HepG2 (cell line): Measurements from ENCODE around the gene CEP68. TPM values are rescaled to one million over a fixed set of nuclear protein-coding genes. Genes with fewer than 3 reads are reported as not detected.

Experiments used
- CHD4 ChIP-seq: fragments of 200-600 bp; sonication (generic); IDR thresholded peaks from 2 replicates; pipeline ENCODE4 v1.7.0; 2017; ENCODE audit warnings: mild to moderate bottlenecking, low read length, borderline replicate concordance
- EHMT2 ChIP-seq: fragments of 200-600 bp; sonication (generic); IDR thresholded peaks from 2 replicates; pipeline ENCODE4 v1.7.0; 2017; ENCODE audit warnings: antibody characterized with exemption, low read depth, low read length, borderline replicate concordance
- ISX ChIP-seq: sonication (generic); formaldehyde crosslinking; conservative IDR thresholded peaks from 2 replicates; pipeline ENCODE4 v1.5.0; 2020; ENCODE audit warnings: missing genetic modification reagents
- KDM1A ChIP-seq: IDR thresholded peaks from 2 replicates; pipeline ENCODE4 v1.6.1; 2016; ENCODE audit warnings: missing compliant biosample characterization
- KLF12 ChIP-seq: sonication (generic); formaldehyde crosslinking; IDR thresholded peaks from 2 replicates; pipeline ENCODE4 v1.4.0; 2020; ENCODE audit warnings: missing genetic modification reagents, borderline replicate concordance
- PAX8 ChIP-seq: sonication (generic); formaldehyde crosslinking; IDR thresholded peaks from 2 replicates; pipeline ENCODE4 v1.8.0; 2022; ENCODE audit warnings: mild to moderate bottlenecking, missing genetic modification reagents, borderline replicate concordance
- PHF21A ChIP-seq: sonication (generic); formaldehyde crosslinking; IDR thresholded peaks from 2 replicates; pipeline ENCODE4 v1.5.0; 2020; ENCODE audit warnings: mild to moderate bottlenecking, missing genetic modification reagents
- TBX3 ChIP-seq: fragments of 450-650 bp; IDR thresholded peaks from 2 replicates; pipeline ENCODE4 v1.6.1; 2017; ENCODE audit warnings: antibody characterized with exemption, mild to moderate bottlenecking, inconsistent platforms, borderline replicate concordance
- ZNF143 ChIP-seq: sonication (generic); formaldehyde crosslinking; IDR thresholded peaks from 2 replicates; pipeline ENCODE4 v1.4.0; 2020; ENCODE audit warnings: missing genetic modification reagents
- ZNF646 ChIP-seq: sonication (generic); formaldehyde crosslinking; IDR thresholded peaks from 2 replicates; pipeline ENCODE4 v1.9.0; 2021; ENCODE audit warnings: mild to moderate bottlenecking, missing genetic modification reagents
- ZSCAN29 ChIP-seq: sonication (generic); formaldehyde crosslinking; conservative IDR thresholded peaks from 2 replicates; pipeline ENCODE4 v1.4.0; 2020; ENCODE audit warnings: mild to moderate bottlenecking, missing genetic modification reagents
- polyA plus RNA-seq, 8 experiments: library from polyadenylated mRNA; depleted of rRNA in 3 of 8; stranded (reverse) in 7 of 8; unstranded in 1 of 8; fragments of >200 nt; fragmentation: Illumina TruSeq in 4 of 8; extraction: Trizol in 4 of 8; gene quantifications; 2 replicates each; pipeline versions ENCODE4 v1.2.1 to v1.2.3, GENCODE V29; 2011 to 2016; ENCODE audit warnings: low read depth in 4 of 8, missing spikeins in 1 of 8, mixed read lengths in 1 of 8; ENCODE audit not compliant: insufficient read depth in 1 of 8
- total RNA-seq, 5 experiments: library from RNA; depleted of rRNA; stranded (reverse); fragments of >200 nt; fragmentation: Illumina TruSeq; extraction: Trizol; gene quantifications; 2 replicates each; pipeline ENCODE4 v1.2.3, GENCODE V29; 2016; ENCODE audit warnings: low read depth in 1 of 5
- TF ChIP-seq, protein P1 (sequence below), 2 experiments: sonication (generic) in 1 of 2; formaldehyde crosslinking in 1 of 2; IDR thresholded peaks; 2 replicates each; pipeline versions ENCODE4 v1.4.0 to v1.6.1; 2018 to 2020; ENCODE audit warnings: missing genetic modification reagents in 2 of 2, borderline replicate concordance in 1 of 2, low read depth in 1 of 2, mild to moderate bottlenecking in 1 of 2, missing biosample characterization in 1 of 2
- TF ChIP-seq, protein P2 (sequence below): sonication (generic); formaldehyde crosslinking; conservative IDR thresholded peaks from 2 replicates; pipeline ENCODE4 v1.4.0; 2020; ENCODE audit warnings: missing genetic modification reagents
- TF ChIP-seq, protein P3 (sequence below): sonication (generic); formaldehyde crosslinking; IDR thresholded peaks from 2 replicates; pipeline ENCODE4 v1.8.1; 2023; ENCODE audit warnings: mild to moderate bottlenecking, inconsistent platforms, moderate library complexity, missing genetic modification reagents, borderline replicate concordance
- TF ChIP-seq, protein P4 (sequence below): sonication (generic); formaldehyde crosslinking; IDR thresholded peaks from 2 replicates; pipeline ENCODE4 v1.4.0; 2020; ENCODE audit warnings: missing genetic modification reagents; ENCODE audit errors: not compliant biosample characterization

CEP68 gene
- total and polyA plus RNA-seq, 2 of the 13 experiments (the other 11 are each of a cell fraction or from before 2014, with no cell fraction given) = 5.7 to 9.3 TPM

DNA sequence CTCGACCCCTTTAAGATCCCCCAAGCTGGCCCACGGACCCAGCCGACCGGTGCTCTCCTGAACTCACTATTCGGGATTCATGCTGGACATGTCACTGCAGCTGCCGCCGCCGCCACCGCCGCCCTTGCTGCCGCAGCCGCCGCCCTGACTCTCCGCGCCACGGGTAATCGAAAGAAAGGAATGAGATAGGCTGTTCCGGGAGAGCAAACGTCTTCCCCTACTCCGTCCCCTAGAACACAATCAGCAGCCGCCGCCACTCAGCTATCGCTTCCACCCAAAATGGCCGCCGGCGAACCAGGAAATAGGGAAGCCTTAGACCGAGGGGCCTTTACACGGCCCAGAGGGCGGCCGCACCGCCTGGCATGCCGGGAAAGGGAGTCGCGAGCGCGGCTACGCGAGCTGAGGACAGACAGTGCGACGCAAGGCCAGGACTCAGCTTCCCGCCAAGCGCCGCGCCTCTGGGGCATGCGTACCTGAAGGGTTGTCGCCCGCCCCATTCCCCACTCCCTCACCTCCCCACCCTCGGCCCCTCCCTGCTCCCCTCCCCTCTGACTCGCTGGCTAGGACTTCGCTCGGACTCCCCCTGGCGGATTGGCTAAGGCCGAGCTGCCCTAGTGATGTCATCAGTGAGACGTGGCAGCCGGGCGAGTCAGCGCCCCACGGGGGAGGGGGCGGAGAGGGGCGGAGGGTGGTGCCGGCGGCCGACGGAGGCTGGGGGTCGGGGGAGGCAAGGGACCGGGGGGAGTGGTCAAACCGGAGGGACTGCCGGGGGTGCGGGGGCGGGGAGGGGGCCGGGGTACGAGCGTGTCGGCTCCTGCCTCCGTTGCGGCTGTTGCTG, 73.8 kb downstream of the CEP68 start, which contains the start of gene RAB1A (continued):
- TF ChIP-seq, protein P1, sequence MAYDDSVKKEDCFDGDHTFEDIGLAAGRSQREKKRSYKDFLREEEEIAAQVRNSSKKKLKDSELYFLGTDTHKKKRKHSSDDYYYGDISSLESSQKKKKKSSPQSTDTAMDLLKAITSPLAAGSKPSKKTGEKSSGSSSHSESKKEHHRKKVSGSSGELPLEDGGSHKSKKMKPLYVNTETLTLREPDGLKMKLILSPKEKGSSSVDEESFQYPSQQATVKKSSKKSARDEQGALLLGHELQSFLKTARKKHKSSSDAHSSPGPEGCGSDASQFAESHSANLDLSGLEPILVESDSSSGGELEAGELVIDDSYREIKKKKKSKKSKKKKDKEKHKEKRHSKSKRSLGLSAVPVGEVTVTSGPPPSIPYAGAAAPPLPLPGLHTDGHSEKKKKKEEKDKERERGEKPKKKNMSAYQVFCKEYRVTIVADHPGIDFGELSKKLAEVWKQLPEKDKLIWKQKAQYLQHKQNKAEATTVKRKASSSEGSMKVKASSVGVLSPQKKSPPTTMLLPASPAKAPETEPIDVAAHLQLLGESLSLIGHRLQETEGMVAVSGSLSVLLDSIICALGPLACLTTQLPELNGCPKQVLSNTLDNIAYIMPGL (CRISPR knock-in tag; IDR thresholded peaks at IDR 0.05; ENCODE audit: borderline replicate concordance in 1 of 2, low read depth in 1 of 2) = peak; percentile 52 to 63
- TF ChIP-seq, protein P2, sequence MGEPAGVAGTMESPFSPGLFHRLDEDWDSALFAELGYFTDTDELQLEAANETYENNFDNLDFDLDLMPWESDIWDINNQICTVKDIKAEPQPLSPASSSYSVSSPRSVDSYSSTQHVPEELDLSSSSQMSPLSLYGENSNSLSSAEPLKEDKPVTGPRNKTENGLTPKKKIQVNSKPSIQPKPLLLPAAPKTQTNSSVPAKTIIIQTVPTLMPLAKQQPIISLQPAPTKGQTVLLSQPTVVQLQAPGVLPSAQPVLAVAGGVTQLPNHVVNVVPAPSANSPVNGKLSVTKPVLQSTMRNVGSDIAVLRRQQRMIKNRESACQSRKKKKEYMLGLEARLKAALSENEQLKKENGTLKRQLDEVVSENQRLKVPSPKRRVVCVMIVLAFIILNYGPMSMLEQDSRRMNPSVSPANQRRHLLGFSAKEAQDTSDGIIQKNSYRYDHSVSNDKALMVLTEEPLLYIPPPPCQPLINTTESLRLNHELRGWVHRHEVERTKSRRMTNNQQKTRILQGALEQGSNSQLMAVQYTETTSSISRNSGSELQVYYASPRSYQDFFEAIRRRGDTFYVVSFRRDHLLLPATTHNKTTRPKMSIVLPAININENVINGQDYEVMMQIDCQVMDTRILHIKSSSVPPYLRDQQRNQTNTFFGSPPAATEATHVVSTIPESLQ (CRISPR knock-in tag) = no peak
- TF ChIP-seq ZSCAN29 (CRISPR knock-in tag) (no peak; the same call in 1 of the 2 replicates), PAX8 (CRISPR knock-in tag) (no peak), ZNF143 (peak; percentile 99), ZNF646 (no peak), ISX (no peak), EHMT2 (no peak; the same call in 1 of the 2 replicates), CHD4 (no peak), KDM1A (CRISPR knock-in tag) (no peak), TBX3 (no peak), PHF21A (peak; percentile 70; the same call in 1 of the 2 replicates), KLF12 (CRISPR knock-in tag) (peak; percentile 74; the same call in 1 of the 2 replicates)
- TF ChIP-seq, protein P3, sequence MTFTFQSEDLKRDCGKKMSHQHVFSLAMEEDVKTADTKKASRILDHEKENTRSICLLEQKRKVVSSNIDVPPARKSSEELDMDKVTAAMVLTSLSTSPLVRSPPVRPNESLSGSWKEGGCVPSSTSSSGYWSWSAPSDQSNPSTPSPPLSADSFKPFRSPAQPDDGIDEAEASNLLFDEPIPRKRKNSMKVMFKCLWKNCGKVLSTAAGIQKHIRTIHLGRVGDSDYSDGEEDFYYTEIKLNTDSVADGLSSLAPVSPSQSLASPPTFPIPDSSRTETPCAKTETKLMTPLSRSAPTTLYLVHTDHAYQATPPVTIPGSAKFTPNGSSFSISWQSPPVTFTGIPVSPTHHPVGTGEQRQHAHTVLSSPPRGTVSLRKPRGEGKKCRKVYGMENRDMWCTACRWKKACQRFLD (CRISPR knock-in tag) = no peak
- TF ChIP-seq, protein P4, sequence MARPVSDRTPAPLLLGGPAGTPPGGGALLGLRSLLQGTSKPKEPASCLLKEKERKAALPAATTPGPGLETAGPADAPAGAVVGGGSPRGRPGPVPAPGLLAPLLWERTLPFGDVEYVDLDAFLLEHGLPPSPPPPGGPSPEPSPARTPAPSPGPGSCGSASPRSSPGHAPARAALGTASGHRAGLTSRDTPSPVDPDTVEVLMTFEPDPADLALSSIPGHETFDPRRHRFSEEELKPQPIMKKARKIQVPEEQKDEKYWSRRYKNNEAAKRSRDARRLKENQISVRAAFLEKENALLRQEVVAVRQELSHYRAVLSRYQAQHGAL (CRISPR knock-in tag) = no peak
